T-helper 17 cell (primary cell): ENCODE measurements around the gene PPRC1. TPM values are rescaled to one million over a fixed set of nuclear protein-coding genes. Genes with fewer than 3 reads are reported as not detected.

Experiments used
- ATAC-seq: fragments of 150-1000 bp; cut with Tn5 transposase; 2 replicates; pipeline ENCODE4 v1.10.0; 2021; ENCODE audit warnings: mild to moderate bottlenecking, moderate library complexity
- DNase-seq, 3 donors: peaks; one replicate each; pipeline versions ENCODE4 v3.0.0 to v3.0.0-alpha.2; 2020 to 2021
- H3K9me3 ChIP-seq: one replicate; pipeline ENCODE4 v1.7.0; 2013; ENCODE audit warnings: low read length, mild to moderate bottlenecking; ENCODE audit not compliant: control insufficient read depth, poor library complexity, severe bottlenecking
- H3K27ac Mint-ChIP-seq: one replicate; pipeline ENCODE4 v1.8.0; 2022; ENCODE audit warnings: mild to moderate bottlenecking, moderate library complexity, mixed read lengths
- H3K27me3 Mint-ChIP-seq: one replicate; pipeline ENCODE4 v1.8.0; 2022; ENCODE audit warnings: mixed read lengths
- H3K36me3 Mint-ChIP-seq: one replicate; pipeline ENCODE4 v1.8.0; 2022; ENCODE audit warnings: low read depth, mixed read lengths
- H3K4me1 Mint-ChIP-seq: one replicate; pipeline ENCODE4 v1.8.0; 2022; ENCODE audit warnings: mild to moderate bottlenecking, mixed read lengths
- H3K4me3 Mint-ChIP-seq: one replicate; pipeline ENCODE4 v1.8.0; 2022; ENCODE audit warnings: mild to moderate bottlenecking, moderate library complexity, mixed read lengths
- total RNA-seq, 4 donors: library from RNA in 2 of 4; stranded (reverse) in 2 of 4; gene quantifications; one replicate each; pipeline ENCODE4 v1.2.3 and lab custom pipeline; 2022 to 2026

Gene PPRC1
- total RNA-seq, 2 donors from 2014 or later: 38.3 to 41.0 TPM

GRCh38 chr10:102195296-102195870 lies 62.5 kb downstream of the PPRC1 start:
- Mint-ChIP-seq H3K27me3 (peaks cover 7% of the 10 kb centered on the region), H3K4me3 (no peak overlapping the region), H3K27ac (no peak overlapping the region), H3K36me3 (no peaks in the 10 kb centered on the region), H3K4me1 (no peaks in the 10 kb centered on the region)
- no peaks in the 10 kb centered on the region for H3K9me3 ChIP-seq
- no peak for ATAC-seq
- DNase-seq: no peak

GRCh38 chr10:102196893-102197292 lies 64.1 kb downstream of the PPRC1 start:
- Mint-ChIP-seq H3K27ac (no peak overlapping the region), H3K4me3 (no peak overlapping the region), H3K27me3 (peaks cover 10% of the 10 kb centered on the region), H3K4me1 (no peaks in the 10 kb centered on the region), H3K36me3 (no peaks in the 10 kb centered on the region)
- ATAC-seq (no peak), DNase-seq (no peak)
- no peaks in the 10 kb centered on the region for H3K9me3 ChIP-seq

DNA sequence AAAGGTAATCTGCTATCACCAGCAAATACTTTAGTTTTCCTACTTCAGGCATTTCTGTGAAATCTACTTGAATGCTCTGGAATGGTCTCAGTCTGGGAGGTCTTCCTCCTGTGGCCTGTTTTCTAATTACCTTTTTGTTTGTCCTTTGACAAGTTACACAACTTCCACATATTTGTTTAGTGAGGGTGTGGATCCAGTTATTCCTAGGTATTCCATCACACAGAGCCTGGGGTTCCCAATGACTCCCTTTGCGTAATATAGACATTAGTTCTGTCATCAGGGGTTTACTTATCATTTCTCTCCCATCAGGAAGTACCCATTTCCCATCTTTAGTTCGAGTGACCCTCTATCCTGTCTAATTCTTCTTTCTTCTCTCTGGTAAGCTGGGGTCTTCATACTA lies 65.2 kb downstream of the PPRC1 start:
- Mint-ChIP-seq H3K36me3 (peaks cover 3% of the 10 kb centered on the region), H3K4me1 (no peaks in the 10 kb centered on the region), H3K27ac (no peak overlapping the region), H3K4me3 (no peak overlapping the region), H3K27me3 (peaks cover 20% of the 10 kb centered on the region)
- no peak for DNase-seq
- no peaks in the 10 kb centered on the region for H3K9me3 ChIP-seq
- ATAC-seq: no peak

Other genes with a start within 250 kb of the PPRC1 start
- gene ARMH3, start 76.9 kb upstream of the PPRC1 start, total RNA-seq: 10 to 100 TPM; 25.6 to 27.2 TPM
- 10 to 100 TPM; 12.4 to 15.8 TPM for gene HPS6, start 67.7 kb upstream of the PPRC1 start, total RNA-seq
- 100 to 1,000 TPM; 104 to 112 TPM for gene LDB1, start 12.7 kb upstream of the PPRC1 start, total RNA-seq
- gene NOLC1, start 19.3 kb downstream of the PPRC1 start, total RNA-seq: 10 to 100 TPM; 46.1 to 48.0 TPM
- not detected for gene ELOVL3, start 93.3 kb downstream of the PPRC1 start, total RNA-seq
- gene PITX3, start 108.5 kb downstream of the PPRC1 start, total RNA-seq: not detected
- gene GBF1, start 112.5 kb downstream of the PPRC1 start, total RNA-seq: 10 to 100 TPM; 42.8 to 44.6 TPM